ENCODE results near the gene LPAR2.

- no peak for TF ChIP-seq POLR2AphosphoS5 (IDR thresholded peaks at IDR 0.05)
- TF ChIP-seq EP300 (IDR thresholded peaks at IDR 0.05): no peak
Measured at GRCh38 chr19:19579533-19580361, 48.3 kb downstream of the LPAR2 start.

Measured in gastroesophageal sphincter (tissue), 2 donors.